Breast epithelium (tissue), 4 donors: ENCODE measurements around the gene RARA. TPM values are rescaled to one million over a fixed set of nuclear protein-coding genes. Genes with fewer than 3 reads are reported as not detected.
A peak's percentile ranks its signal among the peaks of the same experiment; 100 is the strongest.

Experiments
- DNase-seq, 2 donors: peaks; one replicate each; pipeline ENCODE4 v3.0.0-alpha.2; 2019; ENCODE audit warnings: low spot score in 2 of 2
- H3K27ac ChIP-seq, 2 donors: fragments of 200-600 bp; sonication (generic) in 1 of 2; one replicate each; pipeline ENCODE4 v1.5.1; 2016 to 2019; ENCODE audit warnings: mild to moderate bottlenecking in 1 of 2
- H3K27me3 ChIP-seq, 2 donors: fragments of 200-600 bp; sonication (generic) in 1 of 2; one replicate each; pipeline versions ENCODE4 v1.5.1 to v1.6.0; 2017 to 2019; ENCODE audit warnings: control low read depth in 1 of 2, mild to moderate bottlenecking in 1 of 2
- H3K36me3 ChIP-seq: fragments of 200-600 bp; one replicate; pipeline ENCODE4 v1.5.1; 2019
- H3K4me1 ChIP-seq, 2 donors: fragments of 200-600 bp; sonication (generic); one replicate each; pipeline ENCODE4 v1.5.1; 2016 to 2019; ENCODE audit warnings: control low read depth in 1 of 2
- H3K4me3 ChIP-seq, 3 donors: fragments of 200-600 bp; sonication (generic); 1 replicate in 2 of 3; 2 replicates in 1 of 3; pipeline ENCODE4 v1.5.1; 2016 to 2019; ENCODE audit warnings: mild to moderate bottlenecking in 3 of 3, moderate library complexity in 2 of 3
- H3K9me3 ChIP-seq, 2 donors: fragments of 200-600 bp; sonication (generic) in 1 of 2; one replicate each; pipeline ENCODE4 v1.5.1; 2016 to 2019; ENCODE audit warnings: control low read depth in 1 of 2
- POLR2A ChIP-seq: fragments of 450-650 bp; IDR thresholded peaks from one replicate; pipeline ENCODE4 v1.6.1; 2016; ENCODE audit warnings: antibody characterized with exemption, mild to moderate bottlenecking, moderate library complexity
- POLR2AphosphoS5 ChIP-seq, 3 donors: sonication (generic); formaldehyde crosslinking; IDR thresholded peaks; one replicate each; pipeline ENCODE4 v1.6.1; 2017; ENCODE audit warnings: antibody characterized with exemption in 3 of 3
- intact Hi-C: fragments of 100-400 bp; cut with DNase I; formaldehyde crosslinking; loops from one replicate; pipeline ENCODE4 v1.15.1; 2023; ENCODE audit warnings: low total_unique reads
- total RNA-seq, 3 donors: library from RNA; depleted of rRNA; stranded (reverse); fragments of >200 nt; gene quantifications; one replicate each; pipeline ENCODE4 v1.1.0, GENCODE V29; 2016
- TF ChIP-seq, protein P1 (sequence below), 3 donors: fragments of 450-650 bp; IDR thresholded peaks; one replicate each; pipeline ENCODE4 v1.5.1; 2016 to 2017; ENCODE audit warnings: antibody characterized with exemption in 3 of 3, mild to moderate bottlenecking in 3 of 3, moderate library complexity in 3 of 3

The RARA gene
- total RNA-seq, 3 donors from 2014 or later = 14.2 to 31.2 (median 25.2) TPM

DNA sequence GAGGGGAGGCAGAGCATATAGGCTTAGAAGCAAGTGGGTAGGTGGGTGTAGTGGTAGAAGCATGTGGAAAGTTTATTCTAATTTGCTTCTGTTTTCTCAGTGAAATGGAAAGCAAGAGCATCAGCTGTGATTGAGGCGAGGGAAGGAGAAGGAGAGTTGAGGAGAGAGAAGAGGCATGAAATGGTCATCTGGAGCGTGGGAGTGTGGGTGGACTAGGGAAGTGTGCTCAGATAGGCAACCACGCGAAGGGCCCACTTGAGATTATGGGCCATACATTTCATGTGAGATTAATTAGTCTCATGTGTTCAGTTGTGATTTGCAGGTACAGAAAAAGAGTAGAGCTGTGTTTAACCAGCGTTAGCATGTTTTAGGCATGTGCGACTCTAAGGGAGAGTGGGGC is 42.1 kb upstream of the RARA start:
- no peak overlapping the region for H3K27ac ChIP-seq
- H3K36me3 ChIP-seq = peaks cover 7% of the 10 kb centered on the region
- no peak overlapping the region for H3K4me3 ChIP-seq
- no peak for TF ChIP-seq POLR2A
- no peak for TF ChIP-seq POLR2AphosphoS5 (IDR thresholded peaks at IDR 0.05)
- TF ChIP-seq, protein P1, sequence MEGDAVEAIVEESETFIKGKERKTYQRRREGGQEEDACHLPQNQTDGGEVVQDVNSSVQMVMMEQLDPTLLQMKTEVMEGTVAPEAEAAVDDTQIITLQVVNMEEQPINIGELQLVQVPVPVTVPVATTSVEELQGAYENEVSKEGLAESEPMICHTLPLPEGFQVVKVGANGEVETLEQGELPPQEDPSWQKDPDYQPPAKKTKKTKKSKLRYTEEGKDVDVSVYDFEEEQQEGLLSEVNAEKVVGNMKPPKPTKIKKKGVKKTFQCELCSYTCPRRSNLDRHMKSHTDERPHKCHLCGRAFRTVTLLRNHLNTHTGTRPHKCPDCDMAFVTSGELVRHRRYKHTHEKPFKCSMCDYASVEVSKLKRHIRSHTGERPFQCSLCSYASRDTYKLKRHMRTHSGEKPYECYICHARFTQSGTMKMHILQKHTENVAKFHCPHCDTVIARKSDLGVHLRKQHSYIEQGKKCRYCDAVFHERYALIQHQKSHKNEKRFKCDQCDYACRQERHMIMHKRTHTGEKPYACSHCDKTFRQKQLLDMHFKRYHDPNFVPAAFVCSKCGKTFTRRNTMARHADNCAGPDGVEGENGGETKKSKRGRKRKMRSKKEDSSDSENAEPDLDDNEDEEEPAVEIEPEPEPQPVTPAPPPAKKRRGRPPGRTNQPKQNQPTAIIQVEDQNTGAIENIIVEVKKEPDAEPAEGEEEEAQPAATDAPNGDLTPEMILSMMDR (IDR thresholded peaks at IDR 0.05) = no peak
- no peak for DNase-seq
- no peaks in the 10 kb centered on the region for H3K4me1 ChIP-seq
- intact Hi-C loops = no loop called here
- H3K9me3 ChIP-seq = no peaks in the 10 kb centered on the region
- H3K27me3 ChIP-seq = no peaks in the 10 kb centered on the region

DNA sequence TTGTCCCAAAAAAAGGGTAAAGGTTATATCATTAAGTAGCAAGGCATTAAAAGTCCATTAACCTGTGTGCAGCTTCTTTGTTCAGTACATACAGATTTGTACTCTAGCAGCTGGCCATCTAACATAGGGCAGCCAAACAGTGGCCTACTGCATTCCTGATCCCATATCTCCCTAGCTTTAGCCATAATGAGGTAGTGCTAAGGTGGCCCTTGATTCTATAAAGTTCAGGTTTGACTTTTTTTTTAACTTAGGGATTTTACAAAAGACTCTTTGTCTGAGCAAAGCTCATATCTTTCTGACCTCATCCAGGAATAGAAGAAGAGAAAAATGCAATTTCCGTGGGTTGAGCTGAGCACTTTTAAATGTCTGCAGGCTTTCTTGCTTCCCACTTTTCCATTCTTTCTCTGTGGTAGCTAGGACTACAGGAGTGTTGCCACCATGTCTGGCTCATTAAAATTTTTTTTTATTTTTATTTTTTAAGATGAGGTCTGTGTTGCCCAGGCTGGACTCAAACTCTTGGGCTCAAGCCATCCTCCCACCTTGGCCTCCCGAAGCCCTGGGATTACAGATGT is 40.8 kb upstream of the RARA start:
- TF ChIP-seq, protein P1 (IDR thresholded peaks at IDR 0.05) = no peak
- TF ChIP-seq POLR2AphosphoS5 (IDR thresholded peaks at IDR 0.05) = no peak
- TF ChIP-seq POLR2A = no peak
- Histone ChIP-seq H3K4me1 (no peaks in the 10 kb centered on the region), H3K9me3 (no peaks in the 10 kb centered on the region), H3K4me3 (no peak overlapping the region), H3K27ac (peak overlapping the region in 1 of 2 donors; percentile 22), H3K27me3 (no peaks in the 10 kb centered on the region), H3K36me3 (peaks cover 7% of the 10 kb centered on the region)
- intact Hi-C loops = no loop called here
- DNase-seq = no peak

DNA sequence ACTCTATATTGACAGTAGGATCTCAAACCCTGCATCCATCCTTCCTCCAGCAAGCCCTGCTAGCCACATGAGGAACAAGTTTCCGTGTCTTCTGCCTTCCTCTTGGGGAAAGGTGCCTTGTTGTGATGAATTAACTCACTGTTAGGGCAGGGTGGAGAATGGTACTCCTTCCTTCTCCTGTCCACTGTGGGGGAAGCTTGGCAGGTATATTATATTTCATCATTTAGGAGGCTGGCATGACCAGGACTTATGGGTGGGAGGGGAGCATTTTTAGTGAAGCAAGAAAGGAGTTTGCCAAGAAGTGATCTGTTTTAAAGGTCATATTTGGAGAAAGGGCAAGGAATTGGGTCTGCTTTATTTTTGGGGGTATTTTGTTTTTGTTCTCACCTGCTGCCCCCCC is 30.6 kb upstream of the RARA start:
- TF ChIP-seq, protein P1 (IDR thresholded peaks at IDR 0.05) = no peak
- TF ChIP-seq POLR2AphosphoS5 (IDR thresholded peaks at IDR 0.05) (no peak), POLR2A (no peak)
- H3K36me3 ChIP-seq = no peaks in the 10 kb centered on the region
- no peak for DNase-seq
- H3K4me1 ChIP-seq = no peaks in the 10 kb centered on the region
- intact Hi-C loops = no loop called here
- H3K27me3 ChIP-seq = no peaks in the 10 kb centered on the region
- H3K27ac ChIP-seq = no peak overlapping the region
- H3K4me3 ChIP-seq = no peak overlapping the region
- no peaks in the 10 kb centered on the region for H3K9me3 ChIP-seq

- no peak overlapping the region for H3K27ac ChIP-seq
- peaks cover 0 to 3% of the 10 kb centered on the region in 2 donors for H3K4me1 ChIP-seq
- no peak for TF ChIP-seq POLR2AphosphoS5 (IDR thresholded peaks at IDR 0.05)
- no peak for TF ChIP-seq POLR2A
- TF ChIP-seq, protein P1 (IDR thresholded peaks at IDR 0.05) = no peak
- intact Hi-C loops = no loop called here
- no peaks in the 10 kb centered on the region for H3K27me3 ChIP-seq
- DNase-seq = no peak
- no peaks in the 10 kb centered on the region for H3K36me3 ChIP-seq
- no peaks in the 10 kb centered on the region for H3K9me3 ChIP-seq
- H3K4me3 ChIP-seq = no peak overlapping the region
Observed at GRCh38 chr17:40279402-40279801, 29.6 kb upstream of the RARA start.

- H3K36me3 ChIP-seq = no peaks in the 10 kb centered on the region
- TF ChIP-seq, protein P1 (IDR thresholded peaks at IDR 0.05) = no peak
- TF ChIP-seq POLR2A (no peak), POLR2AphosphoS5 (IDR thresholded peaks at IDR 0.05) (no peak)
Observed at GRCh38 chr17:40281663-40282062, 27.3 kb upstream of the RARA start.

More at GRCh38 chr17:40281663-40282062, 27.3 kb upstream of the RARA start:
- Histone ChIP-seq H3K4me3 (no peak overlapping the region), H3K27ac (no peak overlapping the region), H3K4me1 (peaks cover 0 to 5% of the 10 kb centered on the region in 2 donors), H3K27me3 (no peaks in the 10 kb centered on the region), H3K9me3 (no peaks in the 10 kb centered on the region)
- intact Hi-C loops = no loop called here
- DNase-seq = no peak
